Activated T-cell treated with anti-CD3 and anti-CD28 coated beads for 24 hours (primary cell): ENCODE results near the gene DAB1.
"Not testable (repeated sequence)": the region's sequence is repeated elsewhere in the genome, so short reads cannot be mapped to it uniquely, and the experiment has no call there.

Source experiments
- DNase-seq: peaks from one replicate; pipeline ENCODE4 v3.0.0-alpha.2; 2020; ENCODE audit warnings: low read depth

Gene DAB1

GRCh38 chr1:57272150-57272549 lies 151.7 kb downstream of the DAB1 start:
- DNase-seq, result no peak

GRCh38 chr1:57270927-57271698 lies 152.7 kb downstream of the DAB1 start:
- DNase-seq, result no peak

- DNase-seq, result no peak
Measured at GRCh38 chr1:57269630-57270225, 154.1 kb downstream of the DAB1 start.

DNA sequence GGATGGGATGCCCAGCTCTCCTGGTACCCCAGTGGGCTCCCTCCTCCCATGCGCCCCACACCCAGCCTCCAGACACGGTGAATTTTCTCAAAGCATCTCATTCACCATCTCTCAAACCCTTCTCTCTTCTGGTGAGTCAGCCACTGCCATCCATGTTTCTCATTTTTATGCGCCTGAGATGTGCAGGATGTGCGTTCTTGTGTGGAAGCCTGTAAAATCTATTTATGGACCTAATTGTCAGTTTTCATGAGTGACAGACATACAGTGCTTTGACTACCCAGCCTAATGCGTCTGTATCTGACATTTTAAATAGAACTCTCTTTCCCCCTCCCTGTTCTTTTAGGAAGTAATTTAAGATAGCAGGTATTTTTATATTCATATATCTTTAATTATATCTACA lies 158.8 kb downstream of the DAB1 start:
- DNase-seq, result no peak

DNA sequence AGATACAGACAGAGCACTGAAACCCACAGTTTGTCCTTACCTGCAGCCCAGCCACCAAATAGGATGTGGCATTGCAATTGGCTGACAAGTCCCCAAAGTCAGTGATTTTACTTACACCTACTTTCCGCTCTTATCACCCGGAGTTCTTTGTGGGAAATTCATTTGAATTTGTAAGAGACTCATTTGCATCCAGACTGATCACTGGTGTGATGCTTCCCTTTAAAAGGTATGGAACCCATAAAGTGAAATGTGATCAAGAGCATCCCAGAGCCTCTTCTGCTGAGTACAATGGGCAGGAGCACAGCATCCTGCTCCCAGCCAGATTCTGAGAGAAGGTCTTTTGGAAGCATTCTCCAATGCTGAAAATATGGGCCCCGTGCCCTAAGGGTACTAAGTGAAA lies 161.4 kb downstream of the DAB1 start:
- DNase-seq, result no peak

DNA sequence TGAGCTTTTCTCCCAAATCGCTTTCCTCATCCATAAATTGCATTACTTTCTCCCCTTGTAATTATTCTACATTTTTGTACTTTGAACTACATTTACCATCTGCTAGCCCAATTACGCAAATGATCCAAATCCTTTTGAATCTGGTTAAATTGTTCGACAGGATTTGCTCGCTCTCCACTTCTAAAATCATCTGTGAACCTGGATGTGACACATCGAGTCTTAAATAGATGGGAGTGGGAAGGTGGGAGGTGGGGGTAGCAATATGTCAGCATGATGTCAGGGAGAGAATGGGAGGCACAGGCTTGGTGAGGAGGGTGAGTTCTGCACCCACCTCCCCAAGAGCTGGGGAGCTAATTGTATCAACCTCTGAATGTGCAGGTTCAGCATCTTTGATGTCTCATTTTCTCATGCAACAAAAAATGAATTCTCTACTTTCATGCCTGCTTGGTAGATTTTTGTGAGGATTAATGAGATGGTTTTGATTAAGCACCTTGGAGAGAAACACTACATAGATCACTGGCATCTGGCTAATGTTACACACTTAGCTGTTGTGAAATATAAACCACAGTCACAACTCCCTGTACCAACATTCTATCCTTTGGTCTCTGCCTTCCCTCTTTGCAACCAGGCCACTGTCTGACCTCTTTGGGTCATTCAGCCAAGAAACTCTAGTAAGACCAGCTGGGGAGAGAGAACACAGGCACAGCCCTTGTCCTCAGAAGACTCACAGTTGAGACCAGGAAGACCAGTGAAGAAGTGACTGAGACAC lies 165.1 kb downstream of the DAB1 start:
- no peak for DNase-seq

DNA sequence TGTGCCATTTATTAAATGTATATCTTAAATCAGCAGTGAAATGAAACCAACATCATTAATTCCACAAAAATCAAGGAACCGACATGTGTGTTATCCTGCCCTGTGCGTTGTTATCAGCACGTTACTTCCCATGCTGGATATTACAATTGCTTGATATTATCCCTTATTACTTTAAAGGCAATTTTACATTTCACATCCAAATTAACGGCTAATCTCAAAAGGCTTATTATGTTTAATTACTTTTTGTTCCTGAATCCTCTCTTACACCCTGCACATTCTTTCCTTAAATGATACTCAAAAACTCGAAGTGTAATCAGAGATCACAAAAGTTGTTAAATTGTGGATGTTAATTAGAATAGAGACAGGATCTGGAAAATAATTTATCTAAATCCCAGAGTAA lies 167.9 kb downstream of the DAB1 start:
- DNase-seq, result no peak

GRCh38 chr1:57254022-57254421 lies 169.8 kb downstream of the DAB1 start:
- no peak for DNase-seq

GRCh38 chr1:57252597-57253294 lies 171.1 kb downstream of the DAB1 start:
- no peak for DNase-seq

GRCh38 chr1:57250021-57250420 lies 173.8 kb downstream of the DAB1 start:
- no peak for DNase-seq

- no peak for DNase-seq
Measured at GRCh38 chr1:57249511-57249910, 174.3 kb downstream of the DAB1 start.

DNA sequence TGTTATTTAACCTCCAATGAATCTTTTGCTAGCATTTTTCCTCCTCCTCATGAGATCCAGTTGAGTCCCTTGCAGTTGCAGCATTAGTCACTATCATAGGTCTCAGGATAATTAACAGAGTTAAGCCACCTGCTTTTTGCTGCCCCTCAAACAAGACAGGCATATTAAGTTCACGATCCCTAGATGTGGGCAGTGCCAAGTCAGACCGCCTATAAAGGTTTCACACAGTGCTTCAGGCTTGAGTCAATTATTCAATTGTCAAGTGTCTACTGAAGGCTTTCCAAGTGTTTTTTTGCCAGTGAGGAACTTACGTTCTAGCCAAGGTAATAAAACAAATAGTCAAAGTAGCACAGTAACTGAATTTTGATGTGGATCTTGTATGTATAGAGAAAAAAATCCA lies 175.0 kb downstream of the DAB1 start:
- DNase-seq, result no peak

DNA sequence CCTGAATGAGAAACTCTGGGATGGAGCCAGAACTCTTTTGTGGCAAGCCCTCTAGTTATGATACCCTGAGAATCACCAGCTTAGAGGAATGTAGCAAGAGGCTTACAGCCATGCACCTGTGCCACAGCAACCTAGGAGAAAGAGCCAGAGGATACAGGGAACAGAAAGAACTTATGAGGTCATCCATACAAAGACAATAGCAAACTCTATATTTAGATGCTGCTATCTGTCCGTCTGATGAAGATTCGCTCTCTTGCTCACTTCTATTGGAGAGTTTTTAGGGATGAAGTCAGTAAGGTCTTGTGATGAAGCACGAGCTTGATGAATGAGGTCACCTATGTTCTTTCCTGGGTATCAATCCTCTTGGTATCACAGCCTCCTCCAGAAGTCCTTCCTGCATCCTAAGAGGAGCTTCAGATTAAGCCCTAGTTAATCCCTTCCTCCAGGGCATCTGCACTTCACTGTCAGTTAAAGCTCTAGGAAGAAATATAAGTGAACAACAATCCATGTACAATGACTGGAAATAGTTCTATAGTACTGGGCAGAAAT lies 185.6 kb downstream of the DAB1 start:
- DNase-seq, result no peak

DNA sequence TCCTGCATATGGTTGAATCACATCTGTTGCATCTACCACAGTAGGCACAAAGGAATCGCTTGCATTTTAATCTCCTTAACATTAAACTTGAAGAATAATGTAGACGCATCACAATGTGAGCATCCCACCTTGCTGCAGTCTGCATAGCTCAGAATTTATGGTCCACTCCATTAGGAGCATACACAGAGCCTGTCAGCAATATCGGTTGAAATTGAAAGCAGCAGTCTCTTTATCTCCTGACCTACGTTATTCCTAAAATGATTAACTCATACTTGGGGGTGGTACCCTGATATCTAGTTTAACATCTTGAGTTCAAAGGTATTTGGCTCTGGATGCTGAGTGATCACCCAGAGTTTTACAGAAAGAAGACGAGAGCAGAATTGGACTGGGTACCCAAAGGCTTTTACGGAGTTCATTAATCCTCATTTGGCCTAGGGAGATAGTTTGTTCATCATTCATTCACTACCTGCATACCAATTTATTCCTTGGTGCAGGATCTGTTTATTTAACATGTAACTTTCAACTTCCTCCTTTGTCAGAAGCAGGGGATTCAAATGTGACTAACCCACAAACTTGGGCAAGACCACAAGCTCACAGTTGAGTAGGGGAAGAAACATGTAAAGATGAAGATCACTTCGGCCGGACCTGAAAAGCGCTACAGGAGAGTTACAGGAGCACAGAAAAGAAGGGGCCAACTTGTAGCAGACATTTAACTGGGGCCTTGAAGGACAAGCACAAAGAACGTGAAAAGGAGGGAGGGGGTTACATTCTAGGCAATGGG lies 187.9 kb downstream of the DAB1 start:
- no peak for DNase-seq

- no peak for DNase-seq
Measured at GRCh38 chr1:57234459-57234858, 189.4 kb downstream of the DAB1 start.

DNA sequence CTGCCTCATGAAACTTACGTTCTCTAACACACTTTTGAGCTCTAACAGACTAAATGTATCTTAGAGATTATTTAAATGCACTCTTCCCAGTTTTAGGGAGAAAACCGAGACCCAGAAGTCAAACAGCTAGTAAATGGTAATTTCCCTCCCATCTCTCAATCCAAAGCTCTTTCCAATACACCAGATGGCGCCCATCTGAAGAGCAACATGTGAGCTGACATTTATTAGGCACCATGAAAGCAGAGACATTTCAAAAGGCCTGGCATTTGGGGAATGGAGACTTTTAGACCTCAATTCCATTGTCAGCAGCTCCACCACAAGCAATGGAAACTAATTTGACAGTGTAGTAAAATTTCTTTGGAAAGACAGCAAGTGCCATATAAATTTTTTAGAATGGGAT lies 191.4 kb downstream of the DAB1 start:
- DNase-seq, result no peak

- DNase-seq, result no peak
Measured at GRCh38 chr1:57229998-57230397, 193.9 kb downstream of the DAB1 start.

- no peak for DNase-seq
Measured at GRCh38 chr1:57229076-57229475, 194.8 kb downstream of the DAB1 start.

- DNase-seq, result no peak
Measured at GRCh38 chr1:57222801-57223200, 201.1 kb downstream of the DAB1 start.

DNA sequence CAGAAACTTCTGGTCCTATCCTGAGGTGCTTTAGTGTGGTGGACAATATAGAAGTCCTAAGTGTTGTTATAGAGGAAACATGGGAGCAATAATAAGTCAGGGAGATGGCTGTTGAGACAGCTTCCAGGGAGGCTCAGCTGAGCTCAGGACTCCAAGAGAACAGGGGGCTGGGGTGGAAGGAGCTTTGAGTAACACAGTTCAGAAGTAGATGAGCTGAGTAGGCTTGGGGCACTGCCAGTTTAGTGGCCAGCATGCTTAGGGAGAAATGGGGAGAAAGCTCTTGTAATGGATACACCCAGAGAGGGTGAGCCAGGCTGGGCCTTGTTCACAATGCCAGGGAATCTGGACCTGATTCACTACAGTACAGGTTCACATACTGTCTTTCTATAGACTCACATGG lies 201.6 kb downstream of the DAB1 start:
- no peak for DNase-seq

DNA sequence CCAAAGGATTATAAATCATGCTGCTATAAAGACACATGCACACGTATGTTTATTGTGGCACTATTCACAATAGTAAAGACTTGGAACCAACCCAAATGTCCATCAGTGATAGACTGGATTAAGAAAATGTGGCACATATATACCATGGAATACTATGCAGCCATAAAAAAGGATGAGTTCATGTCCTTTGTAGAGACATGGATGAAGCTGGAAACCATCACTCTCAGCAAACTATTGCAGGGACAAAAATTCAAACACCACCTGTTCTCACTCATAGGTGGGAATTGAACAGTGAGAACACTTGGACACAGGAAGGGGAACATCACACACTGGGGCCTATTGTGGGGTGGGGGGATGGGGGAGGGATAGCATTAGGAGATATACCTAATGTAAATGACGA lies 203.0 kb downstream of the DAB1 start:
- not testable (repeated sequence) for DNase-seq
